Neural cell (in vitro differentiated cells): Measurements from ENCODE around the gene CDK6.

ENCODE experiments used
- CTCF ChIP-seq: fragments of 450-650 bp; IDR thresholded peaks from 2 replicates; pipeline ENCODE4 v1.5.1; 2014; ENCODE audit warnings: antibody characterized with exemption, mild to moderate bottlenecking, moderate library complexity; ENCODE audit not compliant: poor library complexity, severe bottlenecking
- EP300 ChIP-seq: fragments of 450-650 bp; conservative IDR thresholded peaks from 2 replicates; pipeline ENCODE4 v1.6.1; 2014; ENCODE audit warnings: antibody characterized with exemption, mild to moderate bottlenecking, moderate library complexity; ENCODE audit not compliant: poor library complexity, severe bottlenecking
- EZH2 ChIP-seq: fragments of 200-600, 300-800 bp; shearing (Covaris generic), sonication (generic); IDR thresholded peaks from 2 replicates; pipeline ENCODE4 v1.6.1; 2014; ENCODE audit warnings: antibody characterized with exemption, low read length, borderline replicate concordance, mild to moderate bottlenecking; ENCODE audit not compliant: insufficient read depth, poor library complexity, severe bottlenecking
- POLR2AphosphoS5 ChIP-seq: IDR thresholded peaks from 2 replicates; pipeline ENCODE4 v1.6.1; 2012
- RAD21 ChIP-seq: fragments of 450-650 bp; conservative IDR thresholded peaks from 2 replicates; pipeline ENCODE4 v1.6.1; 2014; ENCODE audit warnings: antibody characterized with exemption, mild to moderate bottlenecking, moderate library complexity
- REST ChIP-seq: IDR thresholded peaks from 2 replicates; pipeline ENCODE4 v1.6.1; 2012; ENCODE audit warnings: borderline replicate concordance
- SMC3 ChIP-seq: fragments of 450-650 bp; conservative IDR thresholded peaks from 2 replicates; pipeline ENCODE4 v1.6.1; 2014; ENCODE audit warnings: antibody characterized with exemption, mild to moderate bottlenecking, moderate library complexity; ENCODE audit not compliant: poor library complexity
- TAF1 ChIP-seq: IDR thresholded peaks from 2 replicates; pipeline ENCODE4 v1.6.1; 2012; ENCODE audit warnings: low read depth

GRCh38 chr7:92769844-92770243 lies 66.5 kb downstream of the CDK6 start:
- TF ChIP-seq EZH2, result no peak
- no peak for TF ChIP-seq POLR2AphosphoS5
- TF ChIP-seq CTCF, result no peak
- TF ChIP-seq TAF1, result no peak
- no peak for TF ChIP-seq RAD21
- no peak for TF ChIP-seq EP300
- TF ChIP-seq REST, result no peak
- TF ChIP-seq SMC3, result no peak
